OCI-LY7 (cell line): ENCODE data around the gene ZFR2.

Source experiments
- EZH2phosphoT487 ChIP-seq: fragments of 200-600 bp; sonication (generic); IDR thresholded peaks from 2 replicates; pipeline ENCODE4 v1.6.1; 2018; ENCODE audit warnings: low read depth, borderline replicate concordance, mild to moderate bottlenecking, mixed run types, antibody characterized with exemption, low read length, moderate library complexity, mixed read lengths
- TF ChIP-seq, protein P1 (sequence below): fragments of 200-600 bp; sonication (generic); conservative IDR thresholded peaks from 2 replicates; pipeline ENCODE4 v1.5.1; 2014; ENCODE audit warnings: mild to moderate bottlenecking, antibody characterized with exemption, low read length, moderate library complexity, mixed read lengths

GRCh38 chr19:3837922-3838321 is 30.9 kb downstream of the ZFR2 start:
- TF ChIP-seq, protein P1, sequence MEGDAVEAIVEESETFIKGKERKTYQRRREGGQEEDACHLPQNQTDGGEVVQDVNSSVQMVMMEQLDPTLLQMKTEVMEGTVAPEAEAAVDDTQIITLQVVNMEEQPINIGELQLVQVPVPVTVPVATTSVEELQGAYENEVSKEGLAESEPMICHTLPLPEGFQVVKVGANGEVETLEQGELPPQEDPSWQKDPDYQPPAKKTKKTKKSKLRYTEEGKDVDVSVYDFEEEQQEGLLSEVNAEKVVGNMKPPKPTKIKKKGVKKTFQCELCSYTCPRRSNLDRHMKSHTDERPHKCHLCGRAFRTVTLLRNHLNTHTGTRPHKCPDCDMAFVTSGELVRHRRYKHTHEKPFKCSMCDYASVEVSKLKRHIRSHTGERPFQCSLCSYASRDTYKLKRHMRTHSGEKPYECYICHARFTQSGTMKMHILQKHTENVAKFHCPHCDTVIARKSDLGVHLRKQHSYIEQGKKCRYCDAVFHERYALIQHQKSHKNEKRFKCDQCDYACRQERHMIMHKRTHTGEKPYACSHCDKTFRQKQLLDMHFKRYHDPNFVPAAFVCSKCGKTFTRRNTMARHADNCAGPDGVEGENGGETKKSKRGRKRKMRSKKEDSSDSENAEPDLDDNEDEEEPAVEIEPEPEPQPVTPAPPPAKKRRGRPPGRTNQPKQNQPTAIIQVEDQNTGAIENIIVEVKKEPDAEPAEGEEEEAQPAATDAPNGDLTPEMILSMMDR: no peak
- no peak for TF ChIP-seq EZH2phosphoT487
